ENCODE measurements around the gene NDRG3.
A peak's percentile ranks its signal among the peaks of the same experiment; 100 is the strongest.

NDRG3 gene

GRCh38 chr20:36745927-36746659 is at the start of gene NDRG3:
NDRG3 (minus strand) TSS chr20:36746090; CDS start chr20:36721735, 24,355 bp downstream.
- peak; percentile 85 for DNase-seq

DNA sequence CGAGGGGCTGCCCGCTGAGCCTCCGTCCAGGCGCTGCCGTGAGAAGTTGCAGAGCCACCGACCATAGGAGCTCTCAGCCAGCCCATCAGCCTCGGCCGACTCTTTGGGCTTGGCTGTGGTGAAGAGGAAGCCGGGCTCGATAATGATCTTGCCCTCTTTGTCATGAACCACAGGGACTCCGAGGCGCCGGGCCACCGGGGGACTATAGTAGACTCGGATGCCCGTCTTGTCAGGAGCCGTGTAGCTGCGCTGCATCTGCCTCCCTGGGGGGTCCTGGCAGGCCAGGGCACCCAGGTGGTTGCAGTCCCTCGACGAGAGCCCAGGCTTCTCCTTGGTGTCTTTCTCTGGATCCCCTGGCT is 48.2 kb upstream of the NDRG3 start:
- DNase-seq, result no peak

DNA sequence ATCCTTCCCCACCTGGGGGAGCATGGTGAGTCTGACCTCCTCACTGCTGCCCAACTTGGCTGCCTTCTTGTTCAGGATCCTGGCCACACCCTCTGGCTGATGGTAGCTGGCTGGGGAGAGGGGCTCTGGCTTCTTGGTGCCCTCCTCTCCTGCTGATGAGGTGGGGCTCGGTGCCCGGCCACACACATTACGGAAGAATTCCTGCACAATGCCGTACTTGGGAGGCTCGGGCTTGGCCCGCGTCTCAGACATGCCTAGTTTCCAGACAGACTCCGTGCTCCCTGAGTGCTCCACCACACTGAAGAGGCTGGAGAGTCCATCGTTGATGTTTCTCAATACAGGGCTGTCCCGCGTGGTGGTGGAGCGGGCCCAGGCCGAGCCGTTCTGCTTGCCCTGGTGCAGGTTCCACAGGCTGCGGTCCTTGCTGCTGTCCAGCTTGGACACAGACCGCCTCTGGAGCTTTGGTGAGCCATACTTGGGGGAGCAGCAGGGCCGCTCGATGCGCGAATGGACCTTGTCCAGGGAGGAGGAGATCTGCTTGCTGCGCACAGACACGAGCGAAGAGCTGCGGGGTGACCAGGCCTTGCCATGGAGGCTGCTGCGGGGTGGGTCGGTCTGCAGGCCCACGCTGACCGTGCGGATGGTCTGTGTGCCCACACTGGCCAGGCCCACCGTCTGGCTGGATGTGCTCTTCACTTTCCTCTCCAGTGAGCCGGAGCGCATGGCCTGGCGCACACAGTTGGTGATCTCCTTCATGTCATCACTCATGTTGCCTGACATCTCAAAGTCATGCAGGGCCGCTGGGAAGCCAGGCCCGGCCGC is 47.6 kb upstream of the NDRG3 start:
- DNase-seq, result no peak

GRCh38 chr20:36792422-36792821 is 46.5 kb upstream of the NDRG3 start:
- no peak for DNase-seq

GRCh38 chr20:36791862-36792261 is 46.0 kb upstream of the NDRG3 start:
- DNase-seq, result no peak

- no peak for DNase-seq
Observed at GRCh38 chr20:36786663-36787062, 40.8 kb upstream of the NDRG3 start.

DNA sequence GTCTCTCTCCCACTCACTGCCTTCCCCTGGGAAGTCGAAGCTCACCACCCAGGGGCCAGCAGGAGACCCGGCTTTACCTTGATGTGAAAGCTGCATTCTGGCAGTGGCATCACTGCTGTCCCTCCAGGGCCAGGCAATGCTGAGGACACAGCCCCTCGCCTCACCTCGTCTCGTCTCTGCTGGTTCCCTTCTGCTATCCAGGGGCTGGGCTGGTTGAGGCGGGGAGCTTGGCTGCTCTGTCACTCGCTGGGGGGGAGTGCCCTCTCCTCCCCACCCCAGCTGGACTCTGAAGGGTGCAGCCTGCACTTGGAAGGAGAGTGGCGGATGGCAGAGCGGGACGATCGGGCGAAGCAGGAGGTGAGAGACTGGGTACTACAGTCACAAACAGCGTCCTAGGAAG is 40.4 kb upstream of the NDRG3 start:
- no peak for DNase-seq

GRCh38 chr20:36785308-36785707 is 39.4 kb upstream of the NDRG3 start:
- no peak for DNase-seq

DNA sequence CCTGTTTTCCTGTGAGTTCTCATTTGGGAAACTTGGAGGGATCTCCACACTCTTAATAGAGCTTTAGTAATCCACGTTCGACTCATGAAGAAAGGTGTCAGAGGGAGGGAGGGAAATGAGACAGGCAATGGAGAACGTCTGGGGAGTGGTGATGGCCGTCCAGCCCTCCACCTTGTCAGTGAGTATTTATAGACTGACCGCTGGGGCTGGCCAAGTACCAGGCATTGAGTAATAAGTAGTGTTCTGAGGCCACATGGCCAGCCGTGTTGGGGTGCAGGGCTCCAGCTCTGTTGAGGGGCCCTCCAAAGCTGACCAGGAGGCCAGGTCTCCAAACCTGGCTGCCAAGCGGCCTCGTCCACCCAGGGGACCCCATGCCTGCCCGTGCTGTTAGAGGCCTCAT is 39.0 kb upstream of the NDRG3 start:
- no peak for DNase-seq

DNA sequence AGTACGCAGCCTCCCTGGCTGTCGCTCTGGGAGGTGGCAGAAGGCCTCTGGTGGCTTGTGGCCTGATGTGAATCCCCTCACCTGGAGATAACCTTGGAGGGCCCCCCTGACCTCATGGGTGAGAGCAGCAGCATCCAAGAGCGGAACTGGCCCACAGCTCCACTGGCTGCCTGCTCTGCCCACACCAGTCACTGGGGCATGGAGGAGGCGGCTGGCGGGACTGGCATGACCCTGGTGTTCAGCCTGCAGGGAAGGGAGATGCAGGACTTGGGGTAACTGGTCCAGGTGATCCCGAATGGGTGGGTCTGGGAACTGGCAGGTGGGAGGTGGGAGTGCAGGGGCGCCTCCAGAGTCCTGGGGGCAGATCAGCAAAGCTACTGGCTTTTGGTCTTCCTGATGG is 38.2 kb upstream of the NDRG3 start:
- DNase-seq, result no peak

DNA sequence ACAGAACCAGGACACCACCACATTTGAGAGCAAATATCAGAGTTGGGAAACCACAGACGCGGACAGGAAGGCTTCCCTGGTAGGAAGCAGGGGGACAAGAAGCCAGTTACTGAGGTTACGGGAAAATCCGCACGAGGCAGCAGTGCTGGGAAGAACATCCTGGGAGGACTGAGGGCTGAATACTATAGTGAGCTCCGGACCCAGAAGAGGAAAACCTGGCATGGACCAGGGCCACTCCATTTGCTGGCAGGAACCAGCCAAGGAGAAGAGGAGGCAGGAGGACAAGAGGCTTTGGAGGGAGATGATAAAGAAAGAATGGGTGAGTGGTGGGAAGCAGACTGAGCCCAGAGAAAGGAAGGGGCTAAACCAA is 33.8 kb upstream of the NDRG3 start:
- no peak for DNase-seq

DNA sequence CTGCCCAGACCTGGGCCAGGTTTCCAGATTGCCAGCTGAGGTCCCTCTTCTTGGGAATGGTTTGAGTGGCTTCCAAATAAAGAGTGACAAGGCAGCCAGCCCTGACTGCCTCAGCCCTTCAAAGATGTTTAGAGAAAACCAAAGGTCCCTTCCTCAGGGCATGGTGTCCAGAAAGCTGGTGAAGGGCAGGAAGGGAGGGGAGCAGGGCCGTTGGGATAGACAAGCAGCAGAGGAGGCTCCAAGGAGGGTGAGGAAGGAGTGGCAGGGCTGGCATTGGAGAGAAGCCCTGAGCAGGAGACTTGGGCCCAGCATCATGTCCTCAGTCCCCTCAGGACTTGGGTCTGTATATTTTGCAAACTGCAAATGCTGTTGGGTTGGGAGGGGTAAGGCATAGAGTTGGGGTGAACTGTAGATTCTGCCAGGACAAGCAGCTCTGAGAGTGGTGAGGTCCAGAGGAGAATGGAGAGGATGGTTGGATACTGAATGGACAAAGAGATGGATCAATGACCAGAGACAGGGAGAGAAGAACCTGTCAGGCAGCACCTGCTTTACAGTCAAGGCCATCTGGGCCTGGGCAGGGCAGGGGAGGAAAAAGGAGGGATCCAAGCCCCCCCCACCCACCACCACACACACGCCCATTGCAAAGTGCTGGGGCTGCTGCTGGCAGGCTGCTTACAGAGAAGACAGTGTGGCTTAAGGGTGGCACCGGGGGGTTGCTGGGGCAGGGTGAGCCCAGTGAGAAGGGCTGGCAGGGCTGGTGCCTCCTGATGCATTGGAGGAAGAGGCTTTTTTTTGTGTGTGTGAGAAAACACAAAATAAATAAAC is 33.2 kb upstream of the NDRG3 start:
- DNase-seq, result no peak

DNA sequence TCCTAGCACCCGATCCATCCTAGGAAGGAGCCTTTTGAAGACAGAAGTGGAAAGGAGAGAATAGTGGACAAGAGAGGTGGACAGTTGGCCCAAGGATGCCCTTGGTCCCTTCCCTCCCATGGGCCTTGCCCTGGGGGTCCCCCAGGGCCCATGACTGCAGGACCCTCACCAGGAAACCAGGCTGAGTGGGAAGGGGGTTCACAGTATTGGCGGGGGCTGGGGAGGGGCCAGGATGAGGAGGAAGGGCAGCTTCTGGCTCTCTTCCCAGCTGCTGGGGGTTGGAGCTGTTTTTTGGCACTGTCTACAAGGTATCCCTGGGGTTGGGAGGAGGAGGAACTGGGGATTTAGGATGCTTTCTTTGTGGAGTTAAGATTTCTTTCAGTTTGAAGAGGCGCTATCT is 31.7 kb upstream of the NDRG3 start:
- no peak for DNase-seq

DNA sequence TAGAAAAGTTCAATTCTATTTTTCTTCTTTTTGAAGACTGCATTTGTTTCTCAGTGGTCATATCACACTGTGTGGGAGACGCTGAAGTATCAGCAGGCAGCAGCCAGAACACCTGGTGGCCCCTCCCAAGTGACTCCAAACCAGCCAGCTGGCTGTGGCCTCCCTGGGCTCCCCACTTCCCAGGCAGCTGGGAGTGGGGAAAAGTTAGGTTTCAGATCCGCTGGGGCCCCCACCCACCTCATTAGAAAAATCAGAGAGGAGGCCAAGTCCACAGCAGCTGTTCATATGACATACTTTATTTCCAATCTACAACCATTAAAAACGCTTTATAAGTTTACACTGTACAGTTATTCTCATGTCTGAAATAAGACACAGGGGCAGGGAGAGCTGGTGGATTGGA is 31.3 kb upstream of the NDRG3 start:
- DNase-seq, result no peak

DNA sequence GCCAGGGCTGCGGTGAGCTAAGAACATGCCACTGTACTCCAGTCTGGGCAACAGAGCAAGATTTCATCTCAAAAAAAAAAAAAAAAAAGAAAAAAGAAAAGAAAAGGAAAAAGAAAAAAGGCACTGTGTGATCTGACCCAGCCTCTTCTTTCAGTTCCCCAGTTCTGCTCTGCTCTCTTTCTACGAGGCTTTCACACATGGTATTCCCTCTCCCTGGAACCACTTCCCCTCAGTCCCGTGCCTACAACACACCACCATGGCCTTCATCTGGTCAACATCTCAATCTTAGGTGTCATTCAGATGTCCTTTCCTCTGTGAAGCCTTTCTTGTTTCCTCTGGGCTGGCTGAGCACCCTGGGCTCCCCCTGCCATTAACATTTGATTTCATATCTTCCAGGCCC is 29.9 kb upstream of the NDRG3 start:
- DNase-seq, result no peak

GRCh38 chr20:36775196-36775595 is 29.3 kb upstream of the NDRG3 start:
- no peak for DNase-seq

GRCh38 chr20:36773597-36774390 is 27.9 kb upstream of the NDRG3 start, which contains the start of gene DSN1:
DSN1 (minus strand) TSS chr20:36773763; CDS start chr20:36771458, 2,305 bp downstream.
- peak; percentile 91 for DNase-seq

GRCh38 chr20:36773107-36773596 is 27.3 kb upstream of the NDRG3 start:
- no peak for DNase-seq

DNA sequence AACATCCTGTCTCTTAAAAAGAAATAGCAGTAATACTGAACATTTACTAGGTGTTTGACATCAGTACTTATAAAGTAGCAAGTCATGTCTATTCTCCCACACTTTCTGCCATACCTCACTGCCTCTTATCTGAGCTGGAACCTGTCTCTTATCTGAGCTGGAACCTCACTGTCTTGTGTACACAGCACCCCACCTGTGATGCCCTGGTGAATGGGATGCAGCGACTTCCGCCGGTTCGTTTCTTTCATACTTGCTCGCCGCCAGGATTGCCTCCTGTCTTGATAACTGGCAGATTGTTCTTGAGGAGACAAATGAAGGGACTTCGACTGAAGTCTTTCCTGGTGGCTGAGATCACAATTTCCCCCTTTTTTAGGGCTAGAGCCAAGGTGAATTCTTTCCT is 24.8 kb upstream of the NDRG3 start:
- DNase-seq, result no peak

- no peak for DNase-seq
Observed at GRCh38 chr20:36768768-36769430, 23.0 kb upstream of the NDRG3 start.

DNA sequence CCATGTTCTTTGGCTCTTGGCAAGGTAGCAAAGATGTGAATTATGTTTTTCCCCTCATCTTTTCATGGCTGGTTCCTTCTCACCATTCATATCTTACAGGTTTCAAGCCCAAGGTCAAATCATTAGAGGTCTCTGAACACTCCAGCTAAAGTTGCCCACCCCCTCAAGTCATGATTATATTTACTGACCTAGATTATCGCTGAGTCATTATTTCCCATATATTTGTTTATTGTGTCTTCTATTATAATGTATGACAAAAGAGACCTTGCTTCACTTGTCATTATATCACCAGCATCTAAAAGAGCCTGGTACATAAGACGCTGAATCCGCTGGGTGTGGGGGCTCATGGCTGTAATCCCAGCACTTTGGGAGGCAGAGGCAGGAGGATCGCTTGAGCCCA is 15.2 kb upstream of the NDRG3 start:
- DNase-seq, result no peak

DNA sequence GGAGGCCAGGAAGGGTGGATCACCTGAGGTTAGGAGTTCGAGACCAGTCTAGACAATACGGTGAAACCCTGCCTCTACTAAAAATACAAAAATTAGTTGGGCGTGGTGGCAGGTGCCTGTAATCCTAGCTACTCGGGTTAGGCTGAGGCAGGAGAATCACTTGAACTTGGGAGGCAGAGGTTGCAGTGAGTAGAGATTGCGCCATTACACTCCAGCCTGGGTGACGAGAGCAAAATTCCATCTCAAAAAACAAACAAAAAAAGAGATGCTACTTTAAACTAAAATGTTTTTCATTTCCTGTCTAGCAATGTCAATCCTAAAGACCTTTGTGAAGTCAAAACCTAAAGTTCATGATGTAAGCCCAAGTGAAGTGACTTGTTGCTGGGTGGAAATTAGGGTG is 14.8 kb upstream of the NDRG3 start:
- DNase-seq, result no peak
